Heart left ventricle (tissue), 16 donors: ENCODE measurements around the gene FAM163A. TPM values are rescaled to one million over a fixed set of nuclear protein-coding genes. Genes with fewer than 3 reads are reported as not detected.
"Not testable (repeated sequence)": the region's sequence is repeated elsewhere in the genome, so short reads cannot be mapped to it uniquely, and the experiment has no call there.

ENCODE experiments used
- ATAC-seq, 4 donors: fragments of 200-7000 bp; cut with Tn5 transposase; one replicate each; pipeline ENCODE4 v1.9.1; 2020 to 2022; ENCODE audit warnings: moderate library complexity in 4 of 4, mild to moderate bottlenecking in 3 of 4, moderate number of reproducible peaks in 1 of 4
- DNase-seq, 5 donors: peaks; one replicate each; pipeline ENCODE4 v3.0.0-alpha.2; 2020
- H3K27ac ChIP-seq, 12 donors: fragments of 200-600 bp; sonication (generic) in 4 of 12; one replicate each; pipeline versions ENCODE4 v1.5.0 to v1.8.0; 2016 to 2022; ENCODE audit warnings: mild to moderate bottlenecking in 2 of 12
- H3K27me3 ChIP-seq, 9 donors: fragments of 200-600 bp; sonication (generic) in 2 of 9; one replicate each; pipeline versions ENCODE4 v1.5.1 to v1.8.0; 2016 to 2022; ENCODE audit warnings: mild to moderate bottlenecking in 3 of 9
- H3K36me3 ChIP-seq, 9 donors: fragments of 200-600 bp; sonication (generic) in 2 of 9; one replicate each; pipeline versions ENCODE4 v1.5.0 to v1.8.0; 2018 to 2022; ENCODE audit warnings: mild to moderate bottlenecking in 2 of 9
- H3K4me1 ChIP-seq, 12 donors: fragments of 200-600 bp; sonication (generic) in 4 of 12; one replicate each; pipeline versions ENCODE4 v1.5.0 to v1.8.0; 2016 to 2022; ENCODE audit warnings: mild to moderate bottlenecking in 3 of 12
- H3K4me3 ChIP-seq, 12 donors: fragments of 200-600 bp; sonication (generic) in 4 of 12; one replicate each; pipeline versions ENCODE4 v1.5.0 to v1.8.0; 2017 to 2022; ENCODE audit warnings: mild to moderate bottlenecking in 9 of 12, moderate library complexity in 4 of 12
- H3K9me3 ChIP-seq, 12 donors: fragments of 200-600 bp; sonication (generic) in 4 of 12; one replicate each; pipeline versions ENCODE4 v1.5.0 to v1.8.0; 2016 to 2022; ENCODE audit warnings: mild to moderate bottlenecking in 1 of 12
- POLR2A ChIP-seq, 2 donors: fragments of 450-650 bp; IDR thresholded peaks; one replicate each; pipeline ENCODE4 v1.6.1; 2017; ENCODE audit warnings: antibody characterized with exemption in 2 of 2, mild to moderate bottlenecking in 2 of 2, moderate library complexity in 2 of 2
- WGBS, 4 donors: extraction: QIAGEN DNeasy Blood & Tissue Kit in 2 of 4; methylation state at CpG; one replicate each; pipeline versions ENCODE4 v1.1.5 to v1.1.7; 2013 to 2018; 5-methylcytosine and 5-hydroxymethylcytosine counted together
- intact Hi-C, 10 donors: fragments of 100-400 bp; cut with DNase I; formaldehyde crosslinking; loops; one replicate each; pipeline versions ENCODE4 v1.11.1 to v1.14.2; 2022
- polyA plus RNA-seq, 2 donors: library from polyadenylated mRNA; stranded (reverse); fragments of 200-250 nt; gene quantifications; one replicate each; pipeline ENCODE4 v1.2.3, GENCODE V29; 2013
- total RNA-seq, 9 donors: library from RNA; depleted of rRNA in 2 of 9; stranded (reverse); fragments of >200 nt in 2 of 9; fragmentation: NEBNext Ultra II Directional in 3 of 9; extraction: Animal tissue kit (Norgen Biotek cat#: 25700) in 3 of 9; gene quantifications; one replicate each; pipeline versions ENCODE4 v1.1.0 to v1.2.4, GENCODE V29; 2016 to 2023
- TF ChIP-seq, protein P1 (sequence below), 12 donors: fragments of 200-600 bp; sonication (generic) in 4 of 12; IDR thresholded peaks; one replicate each; pipeline versions ENCODE4 v1.5.0 to v1.8.0; 2018 to 2022; ENCODE audit warnings: antibody characterized with exemption in 12 of 12, mild to moderate bottlenecking in 5 of 12
- donor health status: ischemic (EF 13 %, LVEDD 7.1; RV severe dilation, severe dysfunction).
- donor health status: healthy with polysubstance abuse.
- donor health status: DM: no; HTN: yes; CAD: no.
- donor health status: DM: no; HTN: no; CAD: no.
- donor health status: ischemic (EF 25% LVEDD 6.9; RV normal size, moderate dysfunction).
- donor health status: ischemic (EF 25% LVEDD 5.7; RV mildly dilated, moderate dysfunction).
- donor health status: healthy.
- donor health status: DM: yes; HTN: yes; CAD: no.
- donor health status: ischemic (EF 35%, LVEDD 5.7; RV mildly dilated, moderate dysfunction).
- donor health status: nonischemic (EF 11% LVEDD 7.7; RV severe dilation, severe dysfunction).
- donor health status: DM: yes; HTN: yes; CAD: no.
- donor health status: PGD.
- donor health status: ischemic (EF 29% LVEDD 5.4; RV normal size, mild dysfunction).
- donor health status: nonischemic (EF 23%, LVEDD 6.1; RV moderate dilation, normal function).

Gene FAM163A
- total and polyA plus RNA-seq, 11 donors, result 0.04 to 0.28 (median 0.16) TPM; not detected in 1

DNA sequence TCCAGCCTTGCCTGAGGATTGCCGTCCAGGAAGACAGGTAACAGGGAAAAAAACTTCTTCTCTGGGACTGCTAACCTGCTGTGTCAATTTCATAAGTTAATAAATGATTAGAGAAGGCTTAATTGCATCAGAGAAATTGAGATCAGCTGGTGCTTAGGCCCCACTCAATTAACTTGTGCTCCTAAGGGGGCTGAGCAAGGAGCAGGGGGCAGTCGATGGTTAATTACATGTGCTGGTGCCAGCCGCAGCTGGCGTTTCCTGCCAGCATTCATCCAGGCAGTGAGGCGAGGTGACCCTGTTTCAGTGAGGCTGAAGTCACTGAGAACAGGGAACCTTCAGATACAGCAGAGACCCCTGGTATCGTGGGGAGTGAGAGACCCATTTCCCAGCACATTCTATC is 60.0 kb downstream of the FAM163A start:
- Histone ChIP-seq H3K36me3 (no peaks in the 10 kb centered on the region), H3K27me3 (no peaks in the 10 kb centered on the region), H3K27ac (no peak overlapping the region), H3K4me3 (no peak overlapping the region), H3K9me3 (no peaks in the 10 kb centered on the region), H3K4me1 (peaks cover 0 to 6% (median 0%) of the 10 kb centered on the region in 12 donors)
- WGBS, 4 donors, result 82 to 87% (median 85%) methylated on average over 6 of the region's 6 CpGs
- DNase-seq (no peak), ATAC-seq (no peak)
- intact Hi-C loops, result no loop called here
- TF ChIP-seq, protein P1, sequence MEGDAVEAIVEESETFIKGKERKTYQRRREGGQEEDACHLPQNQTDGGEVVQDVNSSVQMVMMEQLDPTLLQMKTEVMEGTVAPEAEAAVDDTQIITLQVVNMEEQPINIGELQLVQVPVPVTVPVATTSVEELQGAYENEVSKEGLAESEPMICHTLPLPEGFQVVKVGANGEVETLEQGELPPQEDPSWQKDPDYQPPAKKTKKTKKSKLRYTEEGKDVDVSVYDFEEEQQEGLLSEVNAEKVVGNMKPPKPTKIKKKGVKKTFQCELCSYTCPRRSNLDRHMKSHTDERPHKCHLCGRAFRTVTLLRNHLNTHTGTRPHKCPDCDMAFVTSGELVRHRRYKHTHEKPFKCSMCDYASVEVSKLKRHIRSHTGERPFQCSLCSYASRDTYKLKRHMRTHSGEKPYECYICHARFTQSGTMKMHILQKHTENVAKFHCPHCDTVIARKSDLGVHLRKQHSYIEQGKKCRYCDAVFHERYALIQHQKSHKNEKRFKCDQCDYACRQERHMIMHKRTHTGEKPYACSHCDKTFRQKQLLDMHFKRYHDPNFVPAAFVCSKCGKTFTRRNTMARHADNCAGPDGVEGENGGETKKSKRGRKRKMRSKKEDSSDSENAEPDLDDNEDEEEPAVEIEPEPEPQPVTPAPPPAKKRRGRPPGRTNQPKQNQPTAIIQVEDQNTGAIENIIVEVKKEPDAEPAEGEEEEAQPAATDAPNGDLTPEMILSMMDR (IDR thresholded peaks at IDR 0.05), result no peak
- TF ChIP-seq POLR2A (IDR thresholded peaks at IDR 0.05), result no peak

DNA sequence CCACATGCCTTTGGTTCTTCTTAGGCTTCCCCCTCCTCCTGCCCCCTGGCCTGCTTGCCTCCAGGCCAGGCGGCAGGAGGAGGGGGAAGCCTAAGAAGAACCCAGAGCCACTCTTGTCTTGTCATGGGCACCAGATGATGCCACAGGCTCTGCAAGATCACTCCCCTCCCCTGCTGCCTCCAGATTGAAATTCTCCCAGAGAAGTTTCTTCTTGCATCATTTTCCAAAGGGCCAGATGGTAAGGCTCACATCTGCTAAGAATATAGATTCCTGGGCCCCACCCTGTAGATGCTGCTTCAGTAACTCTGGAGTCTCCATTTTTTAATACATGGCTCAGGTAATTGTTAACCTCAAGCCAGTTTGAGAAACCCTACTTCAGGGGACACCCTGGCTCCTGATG is 60.8 kb downstream of the FAM163A start:
- TF ChIP-seq POLR2A (IDR thresholded peaks at IDR 0.05), result no peak
- TF ChIP-seq, protein P1 (IDR thresholded peaks at IDR 0.05), result no peak
- intact Hi-C loops, result no loop called here
- Histone ChIP-seq H3K9me3 (no peaks in the 10 kb centered on the region), H3K4me3 (no peak overlapping the region), H3K27me3 (no peaks in the 10 kb centered on the region), H3K36me3 (no peaks in the 10 kb centered on the region), H3K27ac (no peak overlapping the region), H3K4me1 (peaks cover 0 to 6% (median 0%) of the 10 kb centered on the region in 12 donors)
- ATAC-seq, result no peak
- 90 to 100% (median 100%) methylated on average over 1 of the region's 1 CpG for WGBS, 4 donors
- no peak for DNase-seq

DNA sequence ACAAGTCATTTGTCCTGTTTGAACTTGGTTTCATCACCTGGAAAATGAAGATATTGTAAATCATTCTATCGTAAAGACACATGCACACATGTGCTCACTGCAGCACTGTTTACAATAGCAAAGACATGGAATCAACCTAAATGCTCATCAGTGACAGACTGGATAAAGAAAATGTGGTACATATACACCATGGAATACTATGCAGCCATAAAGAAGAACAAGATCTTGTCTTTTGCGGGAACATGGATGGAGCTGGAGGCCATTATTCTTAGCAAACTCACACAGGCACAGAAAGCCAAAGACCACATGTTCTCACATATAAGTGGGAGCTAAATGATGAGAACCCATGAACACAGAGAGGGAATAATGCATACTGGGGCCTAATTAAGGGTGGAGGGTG is 61.3 kb downstream of the FAM163A start:
- DNase-seq, H3K36me3 ChIP-seq, H3K4me3 ChIP-seq, H3K9me3 ChIP-seq, H3K27me3 ChIP-seq, intact Hi-C loops, H3K4me1 ChIP-seq, ATAC-seq, H3K27ac ChIP-seq: not testable (repeated sequence)
- 93 to 100% (median 98%) methylated on average over 2 of the region's 2 CpGs for WGBS, 4 donors

DNA sequence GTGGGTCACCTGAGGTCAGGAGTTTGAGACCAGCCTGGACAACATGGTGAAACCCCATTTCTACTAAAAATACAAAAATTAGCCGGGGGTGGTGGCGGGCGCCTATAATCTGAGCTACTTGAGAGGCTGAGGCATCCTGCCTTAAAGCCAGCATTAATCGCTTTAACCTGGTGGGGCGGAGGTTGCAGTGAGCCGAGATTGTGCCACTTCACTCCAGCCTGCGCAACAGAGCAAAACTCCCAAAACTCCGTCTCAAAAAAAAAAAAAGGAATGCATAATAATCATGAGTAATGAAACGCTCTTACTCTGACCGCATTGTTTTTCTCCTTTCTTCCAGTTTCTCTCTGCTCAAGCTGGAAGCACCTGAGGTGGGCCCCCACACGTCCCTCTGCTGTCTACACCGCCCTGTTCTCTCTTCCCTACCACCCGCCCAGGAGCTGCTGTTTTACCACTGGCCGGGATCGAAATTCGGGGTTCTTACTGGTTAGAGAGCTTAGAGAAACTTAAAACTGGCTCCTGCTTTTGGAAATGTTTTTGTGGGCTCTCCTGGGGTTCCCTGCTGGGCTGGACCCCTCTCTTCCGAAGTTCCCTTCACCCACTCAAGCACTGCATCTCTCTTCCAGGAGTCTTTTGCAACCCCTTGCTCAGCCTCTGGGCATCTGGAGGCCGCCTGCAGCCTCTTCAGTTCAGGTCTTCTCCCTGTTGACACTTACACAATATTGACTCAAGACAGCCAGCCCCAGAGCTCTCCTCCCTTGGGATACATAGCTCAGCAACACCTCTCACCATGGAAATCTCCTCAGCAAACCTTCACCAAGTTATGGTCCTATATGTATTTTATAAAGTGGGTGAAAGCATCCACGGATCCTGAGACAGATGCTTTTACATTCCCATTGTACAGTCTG is 62.5 kb downstream of the FAM163A start:
- no peak for ATAC-seq
- no peak for TF ChIP-seq POLR2A (IDR thresholded peaks at IDR 0.05)
- TF ChIP-seq, protein P1 (IDR thresholded peaks at IDR 0.05), result no peak
- no peaks in the 10 kb centered on the region for H3K36me3 ChIP-seq
- no peaks in the 10 kb centered on the region for H3K9me3 ChIP-seq
- H3K4me3 ChIP-seq, result no peak overlapping the region
- WGBS, 4 donors, result 93 to 96% (median 96%) methylated on average over 19 of the region's 19 CpGs
- intact Hi-C loops, result no loop called here
- no peak overlapping the region for H3K27ac ChIP-seq
- DNase-seq, result no peak
- peaks cover 0 to 7% (median 3%) of the 10 kb centered on the region in 12 donors for H3K4me1 ChIP-seq
- peaks cover 0 to 7% (median 0%) of the 10 kb centered on the region in 9 donors for H3K27me3 ChIP-seq
